Vagina (tissue), 2 donors: ENCODE results near the gene FHIT. TPM values are rescaled to one million over a fixed set of nuclear protein-coding genes. Genes with fewer than 3 reads are reported as not detected.

Source experiments
- DNase-seq, 2 donors: peaks; one replicate each; pipeline ENCODE4 v3.0.0-alpha.2; 2017; ENCODE audit errors: extremely low spot score in 2 of 2
- H3K27ac ChIP-seq: fragments of 200-600 bp; sonication (generic); one replicate; pipeline ENCODE4 v1.5.1; 2019
- H3K27me3 ChIP-seq: fragments of 200-600 bp; sonication (generic); one replicate; pipeline ENCODE4 v1.5.1; 2019
- H3K36me3 ChIP-seq, 2 donors: fragments of 200-600 bp; sonication (generic); one replicate each; pipeline ENCODE4 v1.5.1; 2017 to 2019
- H3K4me1 ChIP-seq: fragments of 200-600 bp; sonication (generic); one replicate; pipeline ENCODE4 v1.5.1; 2019
- H3K4me3 ChIP-seq, 2 donors: fragments of 200-600 bp; sonication (generic); 1 replicate in 1 of 2; 2 replicates in 1 of 2; pipeline ENCODE4 v1.5.1; 2016 to 2019
- H3K9me3 ChIP-seq: fragments of 200-600 bp; sonication (generic); one replicate; pipeline ENCODE4 v1.5.1; 2019
- CTCF ChIP-seq, 3 experiments: fragments of 450-650 bp in 2 of 3; fragments of 200-600 bp in 1 of 3; sonication (generic) in 1 of 3; IDR thresholded peaks; one replicate each; pipeline ENCODE4 v1.5.1; 2017 to 2019; ENCODE audit warnings: antibody characterized with exemption in 3 of 3, mild to moderate bottlenecking in 2 of 3, moderate library complexity in 2 of 3
- POLR2A ChIP-seq, 2 donors: fragments of 450-650 bp; IDR thresholded peaks; one replicate each; pipeline ENCODE4 v1.6.1; 2017; ENCODE audit warnings: antibody characterized with exemption in 2 of 2, mild to moderate bottlenecking in 2 of 2, moderate library complexity in 2 of 2
- POLR2AphosphoS5 ChIP-seq, 2 donors: sonication (generic); formaldehyde crosslinking; IDR thresholded peaks; one replicate each; pipeline ENCODE4 v1.9.0; 2017; ENCODE audit warnings: antibody characterized with exemption in 2 of 2, mild to moderate bottlenecking in 2 of 2, low read depth in 1 of 2; ENCODE audit not compliant: insufficient read depth in 1 of 2
- intact Hi-C: fragments of 100-400 bp; cut with DNase I; formaldehyde crosslinking; loops from one replicate; pipeline ENCODE4 v1.15.1; 2023
- total RNA-seq: library from RNA; depleted of rRNA; stranded (reverse); fragments of >200 nt; gene quantifications from one replicate; pipeline ENCODE4 v1.2.3, GENCODE V29; 2016

Gene FHIT
- total RNA-seq, 1 donor from 2014 or later, result 7.9 TPM

GRCh38 chr3:60760145-60760544 lies 491.1 kb downstream of the FHIT start:
- no peaks in the 10 kb centered on the region for H3K27me3 ChIP-seq
- no peaks in the 10 kb centered on the region for H3K36me3 ChIP-seq
- H3K4me1 ChIP-seq, result no peaks in the 10 kb centered on the region
- intact Hi-C loops, result no loop called here
- H3K4me3 ChIP-seq, result no peak overlapping the region
- no peak overlapping the region for H3K27ac ChIP-seq
- no peaks in the 10 kb centered on the region for H3K9me3 ChIP-seq
- DNase-seq, result no peak
- TF ChIP-seq POLR2AphosphoS5 (IDR thresholded peaks at IDR 0.05; ENCODE audit: insufficient read depth in 1 of 2, low read depth in 1 of 2) (no peak), POLR2A (IDR thresholded peaks at IDR 0.05) (no peak), CTCF (IDR thresholded peaks at IDR 0.05) (no peak)

- TF ChIP-seq POLR2A (IDR thresholded peaks at IDR 0.05) (no peak), CTCF (IDR thresholded peaks at IDR 0.05) (no peak), POLR2AphosphoS5 (IDR thresholded peaks at IDR 0.05; ENCODE audit: insufficient read depth in 1 of 2, low read depth in 1 of 2) (no peak)
- Histone ChIP-seq H3K36me3 (no peaks in the 10 kb centered on the region), H3K4me1 (no peaks in the 10 kb centered on the region), H3K4me3 (no peak overlapping the region), H3K9me3 (no peaks in the 10 kb centered on the region), H3K27me3 (no peaks in the 10 kb centered on the region), H3K27ac (no peak overlapping the region)
- intact Hi-C loops, result no loop called here
- no peak for DNase-seq
Observed at GRCh38 chr3:60759439-60759838, 491.8 kb downstream of the FHIT start.

GRCh38 chr3:60758831-60759230 lies 492.4 kb downstream of the FHIT start:
- TF ChIP-seq POLR2A (IDR thresholded peaks at IDR 0.05) (no peak), POLR2AphosphoS5 (IDR thresholded peaks at IDR 0.05; ENCODE audit: insufficient read depth in 1 of 2, low read depth in 1 of 2) (no peak), CTCF (IDR thresholded peaks at IDR 0.05) (no peak)
- Histone ChIP-seq H3K4me1 (no peaks in the 10 kb centered on the region), H3K27me3 (no peaks in the 10 kb centered on the region), H3K4me3 (no peak overlapping the region), H3K36me3 (no peaks in the 10 kb centered on the region), H3K9me3 (no peaks in the 10 kb centered on the region), H3K27ac (no peak overlapping the region)
- intact Hi-C loops, result no loop called here
- no peak for DNase-seq

- Histone ChIP-seq H3K27me3 (no peaks in the 10 kb centered on the region), H3K27ac (no peak overlapping the region), H3K9me3 (no peaks in the 10 kb centered on the region), H3K4me1 (no peaks in the 10 kb centered on the region), H3K4me3 (no peak overlapping the region), H3K36me3 (no peaks in the 10 kb centered on the region)
- no peak for DNase-seq
- intact Hi-C loops, result no loop called here
- no peak for TF ChIP-seq CTCF (IDR thresholded peaks at IDR 0.05)
- TF ChIP-seq POLR2AphosphoS5 (IDR thresholded peaks at IDR 0.05; ENCODE audit: insufficient read depth in 1 of 2, low read depth in 1 of 2), result no peak
- no peak for TF ChIP-seq POLR2A (IDR thresholded peaks at IDR 0.05)
Observed at GRCh38 chr3:60758171-60758570, 493.1 kb downstream of the FHIT start.

GRCh38 chr3:60757724-60758123 lies 493.5 kb downstream of the FHIT start:
- Histone ChIP-seq H3K4me3 (no peak overlapping the region), H3K9me3 (no peaks in the 10 kb centered on the region), H3K27ac (no peak overlapping the region), H3K4me1 (no peaks in the 10 kb centered on the region), H3K27me3 (no peaks in the 10 kb centered on the region), H3K36me3 (no peaks in the 10 kb centered on the region)
- TF ChIP-seq POLR2AphosphoS5 (IDR thresholded peaks at IDR 0.05; ENCODE audit: insufficient read depth in 1 of 2, low read depth in 1 of 2) (no peak), CTCF (IDR thresholded peaks at IDR 0.05) (no peak)
- DNase-seq, result no peak
- intact Hi-C loops, result no loop called here
